ENCODE measurements around the gene KLRC4. TPM values are rescaled to one million over a fixed set of nuclear protein-coding genes. Genes with fewer than 3 reads are reported as not detected.
"Not testable (repeated sequence)": the region's sequence is repeated elsewhere in the genome, so short reads cannot be mapped to it uniquely, and the experiment has no call there.

The KLRC4 gene
- total and polyA plus RNA-seq, 10 of the 15 experiments (the other 5 are each of a cell fraction or from before 2014, with no cell fraction given), result 0.07 to 0.34 TPM; not detected in 8

GRCh38 chr12:10430623-10431022 is 21.1 kb upstream of the KLRC4 start:
- H3K79me2 ChIP-seq (ENCODE audit: control insufficient read depth, insufficient read depth, low read length); SMC1A ChIA-PET (ENCODE audit: uncharacterized antibody, unreplicated experiment); POLR2A ChIA-PET; H3K9ac ChIP-seq (ENCODE audit: control insufficient read depth, insufficient read depth, low read length); H3K4me2 ChIP-seq (ENCODE audit: control insufficient read depth, insufficient read depth); H4K20me1 ChIP-seq (ENCODE audit: control insufficient read depth, insufficient read depth); H3K9me3 ChIP-seq (replicated peaks; ENCODE audit: control insufficient read depth, insufficient read depth, low read length); H3K4me3 ChIP-seq; intact Hi-C loops (cut with micrococcal nuclease; ENCODE audit: unreplicated experiment); in situ Hi-C loops (cut with MboI); BruUV-seq (replicated peaks); H3K27ac ChIP-seq (ENCODE audit: control insufficient read depth, insufficient read depth); H2AFZ ChIP-seq (ENCODE audit: control insufficient read depth, low read depth, low read length); H3K4me1 ChIP-seq (ENCODE audit: control insufficient read depth, insufficient read depth, low read length); H3K36me3 ChIP-seq (ENCODE audit: control insufficient read depth in 2 of 2, insufficient read depth in 2 of 2, low read length in 1 of 2); RAD21 ChIA-PET (ENCODE audit: unreplicated experiment); DNase-seq (ENCODE audit: low read depth, low spot score); CTCF ChIA-PET; H3K27me3 ChIP-seq (replicated peaks in 1 of 2; ENCODE audit: control insufficient read depth in 2 of 2, insufficient read depth in 2 of 2, low read length in 1 of 2): not testable (repeated sequence)
- ATAC-seq, result peak; percentile 86
- TF ChIP-seq RUNX3 (IDR thresholded peaks at IDR 0.05; ENCODE audit: low read length), result 0 out of 2 replicates have a peak, but pooled peaks have one; percentile 7
- WGBS (ENCODE audit: insufficient coverage, insufficient replicate concordance, low lambda C conversion rate, missing lambda C conversion rate), result 9% methylated on average over 4 of the region's 4 CpGs
- FAIRE-seq, result peak; percentile 38

DNA sequence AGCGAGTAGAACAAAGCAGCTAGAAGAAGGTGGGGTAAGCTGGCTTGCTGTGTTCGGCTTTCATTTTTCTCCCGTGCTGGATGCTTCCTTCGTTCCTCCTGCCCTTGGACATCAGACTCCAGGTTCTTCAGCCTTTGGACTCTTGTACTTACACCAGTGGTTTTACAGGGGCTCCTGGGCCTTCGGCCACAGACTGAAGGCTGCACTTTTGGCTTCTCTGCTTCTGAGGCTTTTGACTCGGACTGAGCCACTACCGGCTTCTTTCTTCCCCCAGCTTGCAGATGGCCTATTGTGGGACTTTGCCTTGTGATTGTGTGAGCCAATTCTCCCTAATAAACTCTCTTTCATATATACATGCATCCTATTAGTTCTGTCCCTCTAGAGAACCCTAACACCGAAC is 16.4 kb upstream of the KLRC4 start:
- CTCF ChIA-PET, result interaction anchor here (0.7 kb wide), 1 partner anchor 325 kb away, joined by 3 read pairs; no protein-coding TSS in a partner anchor
- H3K27ac ChIP-seq (ENCODE audit: control insufficient read depth, insufficient read depth); H3K79me2 ChIP-seq (ENCODE audit: control insufficient read depth, insufficient read depth, low read length); BruUV-seq (replicated peaks); DNase-seq (ENCODE audit: low read depth, low spot score); H3K4me2 ChIP-seq (ENCODE audit: control insufficient read depth, insufficient read depth); intact Hi-C loops (cut with micrococcal nuclease; ENCODE audit: unreplicated experiment); in situ Hi-C loops (cut with MboI); H3K4me1 ChIP-seq (ENCODE audit: control insufficient read depth, insufficient read depth, low read length); H3K36me3 ChIP-seq (ENCODE audit: control insufficient read depth in 2 of 2, insufficient read depth in 2 of 2, low read length in 1 of 2); H3K9me3 ChIP-seq (replicated peaks; ENCODE audit: control insufficient read depth, insufficient read depth, low read length); H3K4me3 ChIP-seq; FAIRE-seq; POLR2A ChIA-PET; H3K9ac ChIP-seq (ENCODE audit: control insufficient read depth, insufficient read depth, low read length); RAD21 ChIA-PET (ENCODE audit: unreplicated experiment); H2AFZ ChIP-seq (ENCODE audit: control insufficient read depth, low read depth, low read length); H4K20me1 ChIP-seq (ENCODE audit: control insufficient read depth, insufficient read depth); SMC1A ChIA-PET (ENCODE audit: uncharacterized antibody, unreplicated experiment); H3K27me3 ChIP-seq (replicated peaks in 1 of 2; ENCODE audit: control insufficient read depth in 2 of 2, insufficient read depth in 2 of 2, low read length in 1 of 2); ATAC-seq: not testable (repeated sequence)
- WGBS (ENCODE audit: insufficient coverage, insufficient replicate concordance, low lambda C conversion rate, missing lambda C conversion rate), result 68% methylated on average over 6 of the region's 8 CpGs

DNA sequence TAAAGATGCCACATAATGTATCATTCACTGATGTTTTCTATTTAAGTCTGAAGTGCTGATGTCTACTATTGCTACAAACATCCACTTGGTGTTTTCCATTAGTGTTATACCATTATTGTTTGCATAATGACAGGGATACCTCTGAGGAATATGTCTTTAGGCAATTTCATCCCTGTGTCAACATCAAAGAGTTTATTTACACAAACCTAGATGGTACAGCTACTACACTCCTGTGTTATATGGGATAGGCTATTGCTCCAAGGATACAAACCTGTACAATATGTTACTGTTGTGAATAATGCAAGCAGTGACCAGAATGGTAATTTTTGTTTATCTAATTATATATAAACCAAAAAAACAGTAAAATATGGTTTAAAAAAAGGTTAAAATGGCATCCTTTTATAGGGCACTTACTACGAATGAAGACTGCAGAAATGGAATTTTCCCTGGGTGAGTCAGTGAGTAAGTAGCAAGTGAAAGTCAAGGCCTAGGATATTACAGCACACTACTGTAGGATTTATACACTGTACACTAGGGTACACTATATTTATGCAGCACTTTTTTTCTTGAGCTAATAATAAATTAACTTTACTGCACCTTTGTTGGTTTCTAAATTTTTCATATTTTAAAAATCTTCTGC is 14.8 kb upstream of the KLRC4 start:
- H3K36me3 ChIP-seq (ENCODE audit: control insufficient read depth in 2 of 2, insufficient read depth in 2 of 2, low read length in 1 of 2); in situ Hi-C loops (cut with MboI); CTCF ChIA-PET; DNase-seq (ENCODE audit: low read depth, low spot score); H3K4me3 ChIP-seq; ATAC-seq; SMC1A ChIA-PET (ENCODE audit: uncharacterized antibody, unreplicated experiment); H2AFZ ChIP-seq (ENCODE audit: control insufficient read depth, low read depth, low read length); H3K9ac ChIP-seq (ENCODE audit: control insufficient read depth, insufficient read depth, low read length); POLR2A ChIA-PET; H4K20me1 ChIP-seq (ENCODE audit: control insufficient read depth, insufficient read depth); BruUV-seq (replicated peaks); intact Hi-C loops (cut with micrococcal nuclease; ENCODE audit: unreplicated experiment); H3K9me3 ChIP-seq (replicated peaks; ENCODE audit: control insufficient read depth, insufficient read depth, low read length); FAIRE-seq; H3K27me3 ChIP-seq (replicated peaks in 1 of 2; ENCODE audit: control insufficient read depth in 2 of 2, insufficient read depth in 2 of 2, low read length in 1 of 2); H3K4me2 ChIP-seq (ENCODE audit: control insufficient read depth, insufficient read depth); H3K79me2 ChIP-seq (ENCODE audit: control insufficient read depth, insufficient read depth, low read length); H3K4me1 ChIP-seq (ENCODE audit: control insufficient read depth, insufficient read depth, low read length); RAD21 ChIA-PET (ENCODE audit: unreplicated experiment); H3K27ac ChIP-seq (ENCODE audit: control insufficient read depth, insufficient read depth): not testable (repeated sequence)
- WGBS (ENCODE audit: insufficient coverage, insufficient replicate concordance, low lambda C conversion rate, missing lambda C conversion rate), result 56% methylated on average over 1 of the region's 1 CpG

DNA sequence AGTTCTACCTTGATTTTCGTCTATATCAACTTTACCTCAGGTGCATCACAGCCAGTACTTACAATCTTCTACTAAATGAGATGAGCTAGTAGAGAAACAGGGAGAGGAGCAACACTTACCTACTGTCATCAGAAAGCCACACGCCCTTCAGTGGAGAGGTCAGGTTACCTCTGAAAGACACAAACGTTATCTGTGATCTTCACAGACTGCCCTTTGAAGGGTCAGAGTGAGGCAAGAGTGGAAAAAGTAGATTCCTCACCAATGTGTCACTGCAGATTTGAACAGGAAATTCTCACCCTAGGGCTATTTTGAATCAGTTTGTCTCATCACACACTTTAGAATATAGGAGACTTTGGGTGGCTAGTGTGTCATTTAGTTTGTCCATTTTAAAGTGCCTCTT is 12.6 kb upstream of the KLRC4 start:
- RAD21 ChIA-PET (ENCODE audit: unreplicated experiment); H3K9ac ChIP-seq (ENCODE audit: control insufficient read depth, insufficient read depth, low read length); SMC1A ChIA-PET (ENCODE audit: uncharacterized antibody, unreplicated experiment); H3K4me3 ChIP-seq; H3K9me3 ChIP-seq (replicated peaks; ENCODE audit: control insufficient read depth, insufficient read depth, low read length); in situ Hi-C loops (cut with MboI); H3K4me1 ChIP-seq (ENCODE audit: control insufficient read depth, insufficient read depth, low read length); intact Hi-C loops (cut with micrococcal nuclease; ENCODE audit: unreplicated experiment); H3K27me3 ChIP-seq (replicated peaks in 1 of 2; ENCODE audit: control insufficient read depth in 2 of 2, insufficient read depth in 2 of 2, low read length in 1 of 2); H3K4me2 ChIP-seq (ENCODE audit: control insufficient read depth, insufficient read depth); BruUV-seq (replicated peaks); CTCF ChIA-PET; H3K27ac ChIP-seq (ENCODE audit: control insufficient read depth, insufficient read depth); H2AFZ ChIP-seq (ENCODE audit: control insufficient read depth, low read depth, low read length); DNase-seq (ENCODE audit: low read depth, low spot score); POLR2A ChIA-PET; H4K20me1 ChIP-seq (ENCODE audit: control insufficient read depth, insufficient read depth); H3K36me3 ChIP-seq (ENCODE audit: control insufficient read depth in 2 of 2, insufficient read depth in 2 of 2, low read length in 1 of 2); H3K79me2 ChIP-seq (ENCODE audit: control insufficient read depth, insufficient read depth, low read length): not testable (repeated sequence)
- FAIRE-seq, result peak; percentile 94
- peak; percentile 44 for ATAC-seq
- WGBS (ENCODE audit: insufficient coverage, insufficient replicate concordance, low lambda C conversion rate, missing lambda C conversion rate), result 11% methylated on average over 2 of the region's 3 CpGs
